ENCODE measurements around the gene CADPS2.
A peak's percentile ranks its signal among the peaks of the same experiment; 100 is the strongest.

Gene CADPS2

GRCh38 chr7:122886357-122887081 lies at the start of gene CADPS2:
Gene CADPS2, minus strand, starts transcription at chr7:122886460. Its CDS starts 123 bp downstream, at chr7:122886337.
- peak; percentile 94 for DNase-seq

- DNase-seq = no peak
Observed at GRCh38 chr7:122935620-122936019, 49.4 kb upstream of the CADPS2 start.

DNA sequence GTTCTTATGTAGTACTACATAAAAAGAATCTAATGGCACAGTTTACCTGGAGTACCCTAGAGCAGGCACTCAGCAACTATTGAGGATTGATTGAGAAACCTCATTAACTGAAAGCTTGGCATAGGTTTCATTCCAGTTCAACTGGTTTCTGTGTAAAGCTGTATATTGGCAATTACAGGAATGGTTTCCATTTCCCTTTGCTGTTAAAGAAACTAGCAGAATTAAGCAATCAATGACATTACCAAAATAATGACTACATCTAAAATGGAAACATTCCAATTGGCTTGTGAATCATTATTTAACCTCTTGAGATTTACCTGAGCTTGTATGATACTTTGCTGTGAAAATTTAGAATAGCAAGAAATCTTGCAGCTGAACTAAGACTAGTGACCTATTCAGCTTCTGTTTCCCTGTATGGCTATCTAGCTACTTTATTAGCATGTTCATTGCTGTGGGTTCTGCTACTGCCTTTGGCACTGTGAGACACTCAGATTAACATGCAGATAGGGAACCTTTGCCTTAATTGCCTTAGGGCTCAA lies 33.5 kb upstream of the CADPS2 start:
- DNase-seq = no peak

GRCh38 chr7:122914812-122915211 lies 28.6 kb upstream of the CADPS2 start:
- DNase-seq = no peak

- DNase-seq = no peak
Observed at GRCh38 chr7:122913608-122914007, 27.3 kb upstream of the CADPS2 start.

DNA sequence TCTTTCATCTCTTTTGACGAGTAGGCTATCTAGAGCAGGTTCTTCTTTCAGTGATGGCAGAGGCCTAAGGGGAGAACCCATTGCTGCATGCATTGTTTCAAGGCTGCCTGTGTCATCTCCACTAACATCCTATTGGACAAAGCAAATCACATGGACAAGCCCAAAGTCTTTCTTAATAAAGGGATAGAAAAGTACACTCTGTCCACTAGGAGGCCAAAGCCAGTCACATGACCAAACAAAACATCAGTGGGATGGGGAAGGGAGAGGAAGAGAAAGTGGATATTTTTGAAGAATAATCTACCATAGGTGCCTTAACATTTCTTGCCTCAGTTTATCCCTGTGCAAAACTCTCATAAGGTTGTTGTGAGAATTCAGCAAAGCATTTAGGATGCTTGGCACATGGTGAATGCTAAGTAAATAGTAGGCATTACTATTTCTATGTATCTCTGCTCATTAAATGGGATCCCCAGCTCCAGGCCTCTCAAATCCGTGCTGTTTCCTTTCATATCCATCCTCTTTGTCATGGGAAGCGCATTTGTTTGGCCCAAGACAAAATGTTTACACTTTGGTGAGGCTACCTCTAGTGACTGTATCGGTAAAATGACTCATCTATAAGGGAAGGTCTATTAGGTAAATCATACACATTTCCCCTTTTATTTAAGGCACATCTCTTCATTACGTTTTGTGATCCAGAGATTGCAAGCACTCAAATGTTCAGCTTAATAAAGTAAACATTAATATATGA lies 16.7 kb upstream of the CADPS2 start:
- DNase-seq = no peak

- no peak for DNase-seq
Observed at GRCh38 chr7:122901250-122901649, 15.0 kb upstream of the CADPS2 start.

GRCh38 chr7:122896509-122896908 lies 10.2 kb upstream of the CADPS2 start:
- DNase-seq = no peak

DNA sequence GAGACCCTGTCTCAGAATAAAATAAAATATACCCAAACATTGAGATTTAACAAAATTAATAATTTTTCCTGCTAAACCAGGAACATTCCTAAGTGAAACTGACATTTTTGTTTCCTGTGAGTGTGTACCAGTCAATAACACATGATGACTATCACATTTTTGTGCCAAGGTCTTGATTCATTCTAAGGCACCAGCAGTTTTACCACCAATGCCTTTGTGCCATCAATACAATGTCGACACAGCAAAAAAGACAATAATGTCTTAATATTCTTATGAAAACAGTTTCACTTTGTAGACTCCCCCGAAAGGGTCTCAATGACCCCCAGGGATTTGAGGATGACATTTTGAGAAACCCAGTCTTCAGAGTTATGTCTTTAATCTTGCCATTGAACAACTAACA lies 7.2 kb upstream of the CADPS2 start:
- DNase-seq = no peak

DNA sequence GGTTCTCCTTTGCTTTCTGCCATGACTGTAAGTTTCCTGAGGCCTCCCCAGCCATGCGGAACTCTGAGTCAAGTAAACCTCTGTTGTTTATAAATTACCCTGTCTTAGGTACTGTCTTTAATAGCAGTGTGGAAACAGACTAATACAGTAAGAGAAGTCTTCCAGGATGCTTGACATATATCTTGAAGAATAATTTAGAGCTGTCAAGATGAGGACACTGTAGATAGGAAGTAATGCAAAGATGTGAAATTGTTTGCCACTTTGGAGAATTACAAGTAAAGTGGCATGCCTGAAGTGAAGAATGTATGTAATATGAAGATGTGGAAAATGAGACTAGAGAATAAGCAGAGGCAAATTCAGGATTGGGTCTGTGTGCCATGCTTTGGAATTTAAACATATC lies 2.9 kb upstream of the CADPS2 start:
- DNase-seq = no peak

DNA sequence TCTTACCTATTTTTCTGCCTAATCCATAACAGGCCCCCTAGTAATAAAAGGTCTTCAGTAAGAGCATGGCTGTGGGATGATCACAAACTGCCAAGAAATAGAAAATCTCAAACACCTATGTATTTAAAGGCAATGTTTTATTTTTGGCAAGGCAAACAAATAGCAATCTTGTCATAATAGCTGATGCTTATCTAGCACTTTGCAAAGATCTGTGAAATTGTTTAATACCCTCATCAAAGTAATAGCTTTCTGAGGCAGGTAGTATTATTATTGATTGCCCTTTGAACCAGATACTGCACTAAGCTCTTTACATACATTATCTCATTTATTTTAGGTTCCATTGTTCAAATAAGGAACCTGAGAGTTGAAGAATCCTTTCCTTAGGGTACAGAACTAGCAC lies 1.6 kb upstream of the CADPS2 start:
- DNase-seq = no peak

- DNase-seq = peak; percentile 84
Observed at GRCh38 chr7:122887198-122887597, 938 bp upstream of the CADPS2 start.

DNA sequence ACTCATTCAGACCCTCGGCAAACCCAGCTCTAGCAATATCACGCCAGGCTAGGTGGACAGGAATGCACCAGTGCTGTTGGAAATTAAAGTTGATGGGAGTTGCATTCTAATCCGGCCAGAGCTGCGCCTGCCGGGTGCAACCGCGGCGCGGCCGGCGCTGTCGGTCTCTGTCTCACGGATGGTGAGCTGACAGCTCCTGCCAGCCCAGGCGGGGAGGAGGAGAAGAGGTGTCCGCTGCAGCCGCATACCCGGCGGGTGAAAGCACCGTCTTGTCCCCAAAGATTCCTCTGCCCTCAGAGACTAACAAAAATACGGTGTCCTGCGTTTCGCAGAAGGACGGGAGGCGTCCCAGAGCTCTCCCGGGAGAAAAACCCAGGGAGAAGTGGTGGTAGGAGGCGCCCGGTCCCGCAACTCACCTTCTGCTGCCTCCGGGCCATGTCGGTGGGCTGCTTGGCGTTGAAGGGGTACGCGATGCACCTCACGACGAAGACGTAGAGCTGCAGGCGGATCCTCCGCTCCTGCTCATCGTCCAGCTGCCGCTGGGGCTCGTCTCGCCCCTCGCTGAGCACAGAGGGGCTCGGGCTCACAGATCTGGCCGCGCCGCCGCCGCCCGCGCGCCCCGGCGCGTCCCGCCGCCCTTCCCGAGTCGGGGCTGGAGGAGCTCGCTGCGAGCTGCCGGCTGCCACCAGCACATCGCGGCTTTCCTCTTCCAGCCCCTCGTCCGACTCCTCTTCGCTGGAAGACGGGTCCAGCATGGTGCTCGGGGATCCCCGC lies 490 bp downstream of the CADPS2 start:
- DNase-seq = peak; percentile 85

DNA sequence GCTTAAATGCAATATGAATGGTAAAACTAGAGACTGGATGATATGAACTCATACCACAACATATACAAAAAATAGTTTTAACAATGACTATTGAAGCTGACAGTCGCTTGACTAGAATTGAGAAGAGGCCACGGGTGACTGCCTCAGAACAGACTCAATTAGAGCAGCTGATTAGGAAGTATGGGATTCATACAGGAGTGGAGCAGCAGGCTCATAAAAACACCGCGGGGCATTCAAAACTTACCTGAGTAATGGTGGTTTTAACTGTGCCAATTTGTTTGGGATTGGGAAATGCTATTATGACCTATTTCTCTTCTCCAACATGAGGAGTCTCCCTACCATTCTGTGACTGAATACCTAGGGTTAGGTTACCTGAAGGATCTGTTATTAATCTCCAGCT lies 2.1 kb downstream of the CADPS2 start:
- no peak for DNase-seq

- DNase-seq = no peak
Observed at GRCh38 chr7:122883049-122883680, 3.1 kb downstream of the CADPS2 start.

DNA sequence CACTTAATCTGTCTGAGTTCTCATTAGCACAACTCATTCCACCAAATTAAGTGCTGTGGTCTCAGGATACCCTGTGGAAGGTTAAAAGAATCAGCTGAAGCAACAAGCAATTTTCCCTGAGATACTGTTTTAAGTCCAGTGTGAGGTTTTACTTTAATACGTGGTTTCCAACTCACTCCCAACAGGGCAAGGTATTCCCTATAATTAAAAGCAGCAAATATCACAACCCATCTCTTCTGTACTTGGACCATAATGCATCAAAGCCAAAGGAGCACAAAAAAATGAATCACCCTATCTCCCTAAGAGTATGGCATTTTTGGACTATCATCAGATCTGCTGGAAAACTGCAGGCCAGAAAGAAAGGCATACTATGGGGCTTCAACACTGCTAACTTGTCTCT lies 4.9 kb downstream of the CADPS2 start:
- DNase-seq = no peak

- DNase-seq = no peak
Observed at GRCh38 chr7:122869260-122869659, 17.0 kb downstream of the CADPS2 start.

- no peak for DNase-seq
Observed at GRCh38 chr7:122867471-122867980, 18.7 kb downstream of the CADPS2 start.

GRCh38 chr7:122864838-122865237 lies 21.4 kb downstream of the CADPS2 start:
- no peak for DNase-seq

- no peak for DNase-seq
Observed at GRCh38 chr7:122864016-122864415, 22.2 kb downstream of the CADPS2 start.

- no peak for DNase-seq
Observed at GRCh38 chr7:122858320-122858719, 27.9 kb downstream of the CADPS2 start.

- no peak for DNase-seq
Observed at GRCh38 chr7:122850528-122850927, 35.7 kb downstream of the CADPS2 start.

DNA sequence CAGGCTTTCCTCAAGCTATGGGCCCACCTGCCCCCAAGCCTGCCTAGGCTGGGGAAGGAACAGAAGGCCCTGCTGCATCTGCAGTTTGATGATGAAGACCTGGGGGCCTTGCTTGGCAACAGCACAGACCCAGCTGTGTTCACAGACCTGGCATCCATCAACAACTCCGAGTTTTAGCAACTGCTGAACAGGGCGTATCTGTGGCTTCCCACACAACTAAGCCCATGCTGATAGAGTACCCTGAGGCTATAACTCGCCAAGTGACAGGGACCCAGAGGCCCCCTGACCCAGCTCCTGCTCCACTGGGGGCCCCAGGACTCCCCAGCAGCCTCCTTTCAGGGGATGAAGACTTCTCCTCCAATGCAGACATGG lies 36.3 kb downstream of the CADPS2 start:
- no peak for DNase-seq

Data from RPMI8226 (cell line).